ENCODE results near the gene CUX1. TPM values are rescaled to one million over a fixed set of nuclear protein-coding genes. Genes with fewer than 3 reads are reported as not detected.
A peak's percentile ranks its signal among the peaks of the same experiment; 100 is the strongest.

Gene CUX1
- total RNA-seq, 2 donors from 2014 or later, result 12.0 to 13.8 TPM

GRCh38 chr7:102283477-102284189 is 466.2 kb downstream of the CUX1 start:
- ATAC-seq (replicated peaks), result no peak
- no peak overlapping the region for H3K27ac Mint-ChIP-seq

DNA sequence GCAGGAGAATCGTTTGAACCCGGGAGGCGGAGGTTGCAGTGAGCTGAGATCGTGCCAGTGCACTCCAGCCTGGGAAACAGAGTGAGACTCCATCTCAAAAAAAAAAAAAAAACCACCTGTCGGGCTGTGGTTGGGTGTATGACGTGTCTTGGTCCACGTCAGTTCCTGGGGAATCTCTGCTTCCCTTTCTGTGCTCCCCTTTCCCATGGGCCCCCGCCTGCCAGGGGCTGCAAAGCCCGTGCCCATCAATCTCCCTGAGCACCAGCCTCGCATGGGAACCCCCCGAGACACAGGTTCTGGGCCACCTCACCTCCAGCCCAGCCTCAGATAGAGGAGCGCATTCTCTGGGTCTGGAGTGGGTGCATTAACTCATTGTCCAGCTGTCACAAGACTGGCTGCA is 467.0 kb downstream of the CUX1 start:
- H3K36me3 Mint-ChIP-seq (ENCODE audit: low read depth), result no peaks in the 10 kb centered on the region
- H3K4me3 Mint-ChIP-seq, result peak overlapping the region; percentile 74
- H3K27me3 Mint-ChIP-seq, result no peaks in the 10 kb centered on the region
- no peaks in the 10 kb centered on the region for H3K9me3 Mint-ChIP-seq
- H3K27ac Mint-ChIP-seq, result peak overlapping the region; percentile 56
- ATAC-seq (replicated peaks), result peak; percentile 52
- H3K4me1 Mint-ChIP-seq, result peaks cover 10% of the 10 kb centered on the region

More at GRCh38 chr7:102283477-102284189, 466.2 kb downstream of the CUX1 start:
- Mint-ChIP-seq H3K36me3 (ENCODE audit: low read depth) (no peaks in the 10 kb centered on the region), H3K4me3 (peak overlapping the region; percentile 74), H3K9me3 (no peaks in the 10 kb centered on the region), H3K27me3 (no peaks in the 10 kb centered on the region), H3K4me1 (peaks cover 10% of the 10 kb centered on the region)

GRCh38 chr7:102284891-102285539 is 467.6 kb downstream of the CUX1 start:
- H3K27me3 Mint-ChIP-seq, result no peaks in the 10 kb centered on the region
- no peaks in the 10 kb centered on the region for H3K9me3 Mint-ChIP-seq
- no peaks in the 10 kb centered on the region for H3K36me3 Mint-ChIP-seq (ENCODE audit: low read depth)
- peak overlapping the region; percentile 56 for H3K27ac Mint-ChIP-seq
- peaks cover 10% of the 10 kb centered on the region for H3K4me1 Mint-ChIP-seq
- no peak for ATAC-seq (replicated peaks)
- H3K4me3 Mint-ChIP-seq, result peak overlapping the region; percentile 74

GRCh38 chr7:102285540-102286236 is 468.3 kb downstream of the CUX1 start:
- Mint-ChIP-seq H3K9me3 (no peaks in the 10 kb centered on the region), H3K4me3 (peak overlapping the region; percentile 74)
- no peak for ATAC-seq (replicated peaks)

DNA sequence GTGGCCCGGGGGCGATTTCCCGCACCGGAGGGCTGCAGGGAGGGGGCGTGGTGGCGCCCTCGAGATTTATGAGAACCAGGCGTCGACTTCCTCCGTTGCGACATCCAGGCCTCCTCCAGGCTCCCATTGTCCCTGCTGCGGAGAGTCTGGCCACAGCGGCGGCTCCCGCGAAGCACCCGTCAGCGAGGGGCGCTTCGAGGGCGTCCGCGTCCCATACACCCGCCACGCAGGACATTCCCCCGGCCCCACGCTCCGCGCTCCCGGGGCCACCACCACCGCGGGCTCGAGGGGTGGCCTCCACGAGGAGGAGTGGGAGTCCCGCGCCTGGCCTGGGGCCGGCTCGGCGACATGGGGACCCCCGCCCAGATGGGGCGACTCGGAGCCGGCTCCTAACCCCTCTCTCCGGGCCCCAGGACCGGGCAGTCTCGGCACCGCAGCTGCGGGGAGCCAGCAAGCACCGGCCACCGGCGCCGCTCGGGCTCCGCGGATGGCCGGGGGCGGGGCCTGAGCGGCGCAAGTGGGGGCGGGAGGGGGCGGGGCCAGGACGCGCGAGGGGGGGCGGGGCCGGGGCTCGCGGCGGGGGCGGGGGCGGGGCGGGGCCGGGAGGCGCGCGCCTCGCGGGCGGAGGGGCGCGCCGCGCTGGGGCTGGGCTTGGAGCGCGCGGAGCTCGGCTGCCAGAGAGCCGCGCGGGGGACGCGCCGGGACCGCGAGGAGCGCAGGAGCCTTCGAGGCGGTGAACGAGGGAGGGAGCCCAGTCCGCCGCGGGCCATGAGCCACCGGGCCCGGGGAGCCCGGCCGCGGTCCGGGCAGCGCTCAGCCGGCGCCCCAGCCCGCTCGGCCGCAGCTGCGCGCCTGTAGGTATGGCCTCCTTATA is 469.0 kb downstream of the CUX1 start, which contains the start of gene SH2B2:
TSS of gene SH2B2 (plus strand) at position 632 of the 874 bp plus-strand sequence. CDS start 13,683 bp downstream, outside the sequence.
- Mint-ChIP-seq H3K27me3 (no peaks in the 10 kb centered on the region), H3K9me3 (no peaks in the 10 kb centered on the region), H3K36me3 (ENCODE audit: low read depth) (no peaks in the 10 kb centered on the region), H3K4me1 (peaks cover 14% of the 10 kb centered on the region), H3K4me3 (peak within 1 kb of the TSS; percentile 74), H3K27ac (no peak within 1 kb of the TSS)
- ATAC-seq (replicated peaks), result peak; percentile 30

More at GRCh38 chr7:102285540-102286236, 468.3 kb downstream of the CUX1 start:
- Mint-ChIP-seq H3K27ac (peak overlapping the region; percentile 56), H3K27me3 (no peaks in the 10 kb centered on the region), H3K36me3 (ENCODE audit: low read depth) (no peaks in the 10 kb centered on the region), H3K4me1 (peaks cover 10% of the 10 kb centered on the region)

DNA sequence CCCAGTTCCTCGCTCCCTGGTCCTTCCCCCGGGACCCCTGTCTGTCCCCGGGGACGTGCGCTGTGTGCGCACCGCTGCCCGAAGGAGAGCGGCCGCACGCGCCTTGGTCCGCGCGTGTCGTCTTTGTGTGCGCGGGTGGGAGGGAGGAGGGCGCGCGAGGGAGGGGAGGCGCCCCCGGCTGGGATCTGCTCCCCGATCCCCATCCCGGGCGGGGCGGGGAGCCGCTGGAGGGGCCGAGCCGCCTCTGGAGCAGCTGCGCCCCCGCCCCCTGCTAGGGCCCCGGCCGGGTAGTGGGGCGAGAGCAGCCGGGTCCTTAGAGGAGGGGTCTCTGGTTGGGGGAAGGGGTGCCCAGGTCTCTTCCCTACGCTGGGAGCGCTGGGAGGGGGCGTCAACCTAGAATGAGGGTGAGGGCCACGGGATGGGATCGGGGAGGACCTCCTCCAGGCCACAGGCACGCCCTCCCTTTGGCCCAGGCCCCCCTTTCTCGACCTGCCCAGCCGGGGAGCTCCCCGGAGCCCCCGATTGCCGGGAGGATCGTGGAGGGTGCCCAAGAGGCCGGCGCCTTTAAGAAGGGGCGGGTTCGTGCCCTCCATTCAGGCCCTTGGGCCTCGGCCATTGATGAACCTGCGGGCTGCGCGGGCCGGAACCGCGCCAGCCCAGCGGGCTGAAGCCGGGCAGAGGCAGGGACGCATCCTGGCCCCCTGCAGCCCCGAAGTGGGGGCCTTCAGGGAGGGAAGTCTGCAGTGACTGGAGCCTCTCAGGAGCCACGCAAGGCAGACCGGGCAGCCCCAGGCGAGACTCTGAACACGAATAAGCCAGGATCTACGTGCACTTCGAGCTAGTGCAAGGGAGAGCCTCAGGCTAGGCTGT is 469.9 kb downstream of the CUX1 start:
- Mint-ChIP-seq H3K27me3 (no peaks in the 10 kb centered on the region), H3K36me3 (ENCODE audit: low read depth) (no peaks in the 10 kb centered on the region), H3K9me3 (no peaks in the 10 kb centered on the region), H3K4me3 (peak overlapping the region; percentile 56), H3K27ac (no peak overlapping the region), H3K4me1 (peaks cover 19% of the 10 kb centered on the region)
- ATAC-seq (replicated peaks), result no peak

DNA sequence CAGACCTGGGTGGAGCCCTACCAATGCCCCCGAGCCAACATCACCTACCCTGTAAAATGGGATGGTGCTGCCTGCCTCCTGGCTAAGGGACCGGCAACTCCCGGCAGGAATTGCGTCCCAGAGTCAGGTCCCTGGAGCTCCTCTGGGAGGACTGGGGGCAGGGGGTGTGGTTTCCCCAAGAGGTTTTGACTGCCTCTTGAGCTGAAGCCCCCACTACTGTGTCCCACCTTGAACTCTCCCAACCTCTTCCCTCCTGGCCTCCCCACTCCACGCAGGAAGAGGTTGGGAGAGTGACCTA is 470.5 kb downstream of the CUX1 start:
- Mint-ChIP-seq H3K4me1 (peaks cover 19% of the 10 kb centered on the region), H3K36me3 (ENCODE audit: low read depth) (no peaks in the 10 kb centered on the region), H3K9me3 (no peaks in the 10 kb centered on the region), H3K4me3 (peak overlapping the region; percentile 56), H3K27ac (no peak overlapping the region), H3K27me3 (no peaks in the 10 kb centered on the region)
- ATAC-seq (replicated peaks), result no peak

DNA sequence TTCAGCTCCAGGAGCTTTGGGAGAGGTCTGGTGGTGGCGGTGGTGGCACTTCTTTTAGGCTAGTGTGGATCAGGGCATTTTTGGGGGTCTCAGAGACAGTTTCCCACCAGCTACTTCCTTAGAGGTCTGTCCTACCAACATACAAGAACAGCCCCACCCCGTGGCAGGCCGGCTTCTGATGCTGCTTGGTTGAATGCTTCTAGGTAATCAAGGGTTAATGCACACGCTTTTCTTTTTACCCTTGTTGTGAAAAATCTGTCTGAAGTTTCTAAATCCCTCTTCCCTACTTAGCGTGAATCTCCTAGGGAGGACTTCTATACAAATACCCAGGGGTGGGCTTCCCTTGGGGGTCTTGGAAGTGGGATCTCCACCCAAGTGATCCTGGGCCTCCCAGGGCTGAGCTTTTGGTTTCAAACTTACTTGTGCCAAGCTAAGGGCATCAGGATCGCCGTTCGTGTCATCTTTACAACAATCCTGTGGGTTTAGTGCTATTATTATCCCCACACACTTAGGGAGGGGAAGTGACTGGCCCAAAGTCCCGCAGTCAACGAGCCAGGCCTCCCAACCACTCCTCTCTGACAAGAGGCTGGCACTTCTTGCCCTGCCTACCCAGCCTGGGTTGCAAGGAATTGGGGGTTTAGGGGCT is 471.0 kb downstream of the CUX1 start:
- ATAC-seq (replicated peaks), result no peak
- Mint-ChIP-seq H3K9me3 (no peaks in the 10 kb centered on the region), H3K27ac (no peak overlapping the region), H3K4me1 (peaks cover 19% of the 10 kb centered on the region), H3K27me3 (no peaks in the 10 kb centered on the region), H3K36me3 (ENCODE audit: low read depth) (no peaks in the 10 kb centered on the region), H3K4me3 (peak overlapping the region; percentile 56)

- ATAC-seq (replicated peaks), result no peak
- Mint-ChIP-seq H3K27me3 (no peaks in the 10 kb centered on the region), H3K36me3 (ENCODE audit: low read depth) (no peaks in the 10 kb centered on the region), H3K4me1 (peaks cover 19% of the 10 kb centered on the region), H3K4me3 (peak overlapping the region; percentile 56), H3K9me3 (no peaks in the 10 kb centered on the region), H3K27ac (no peak overlapping the region)
Observed at GRCh38 chr7:102289057-102289456, 471.6 kb downstream of the CUX1 start.

GRCh38 chr7:102291056-102291915 is 473.9 kb downstream of the CUX1 start:
- Mint-ChIP-seq H3K9me3 (no peaks in the 10 kb centered on the region), H3K4me1 (peaks cover 9% of the 10 kb centered on the region), H3K27me3 (no peaks in the 10 kb centered on the region), H3K36me3 (ENCODE audit: low read depth) (no peaks in the 10 kb centered on the region), H3K4me3 (peak overlapping the region; percentile 47), H3K27ac (peak overlapping the region; percentile 32)
- peak; percentile 86 for ATAC-seq (replicated peaks)

DNA sequence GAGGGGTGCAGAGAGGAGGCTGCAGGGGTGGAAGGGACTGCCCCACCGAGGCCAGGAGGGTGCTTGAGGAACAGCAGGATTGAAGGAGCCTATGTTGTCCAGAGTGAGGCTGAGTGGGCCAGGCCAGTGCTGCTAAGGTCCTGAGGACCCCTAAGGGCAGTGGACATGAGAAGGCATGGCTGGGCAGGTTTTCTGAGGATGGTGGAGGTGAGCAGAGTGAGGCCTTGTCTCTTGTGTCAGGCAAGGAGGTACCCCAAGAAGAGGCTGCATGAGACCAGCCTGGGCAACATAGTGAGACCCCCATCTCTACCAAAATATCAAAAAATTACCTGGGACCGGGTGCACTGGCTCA is 474.5 kb downstream of the CUX1 start:
- peaks cover 9% of the 10 kb centered on the region for H3K4me1 Mint-ChIP-seq
- peak overlapping the region; percentile 32 for H3K27ac Mint-ChIP-seq
- no peak for ATAC-seq (replicated peaks)
- H3K9me3 Mint-ChIP-seq, result no peaks in the 10 kb centered on the region
- H3K4me3 Mint-ChIP-seq, result peak overlapping the region; percentile 47
- no peaks in the 10 kb centered on the region for H3K36me3 Mint-ChIP-seq (ENCODE audit: low read depth)
- no peaks in the 10 kb centered on the region for H3K27me3 Mint-ChIP-seq

Data from activated T-helper 17 cell treated with anti-CD3 and anti-CD28 coated beads, Interleukin-2, amount 50 U/mL, for 72 hours (primary cell).